ENCODE results near the gene PRDX5. TPM values are rescaled to one million over a fixed set of nuclear protein-coding genes. Genes with fewer than 3 reads are reported as not detected.
A peak's percentile ranks its signal among the peaks of the same experiment; 100 is the strongest.

Gene PRDX5
- total and polyA plus RNA-seq, 9 of the 15 experiments (the other 6 are each of a cell fraction or from before 2014, with no cell fraction given): 40.8 to 327 (median 204) TPM

DNA sequence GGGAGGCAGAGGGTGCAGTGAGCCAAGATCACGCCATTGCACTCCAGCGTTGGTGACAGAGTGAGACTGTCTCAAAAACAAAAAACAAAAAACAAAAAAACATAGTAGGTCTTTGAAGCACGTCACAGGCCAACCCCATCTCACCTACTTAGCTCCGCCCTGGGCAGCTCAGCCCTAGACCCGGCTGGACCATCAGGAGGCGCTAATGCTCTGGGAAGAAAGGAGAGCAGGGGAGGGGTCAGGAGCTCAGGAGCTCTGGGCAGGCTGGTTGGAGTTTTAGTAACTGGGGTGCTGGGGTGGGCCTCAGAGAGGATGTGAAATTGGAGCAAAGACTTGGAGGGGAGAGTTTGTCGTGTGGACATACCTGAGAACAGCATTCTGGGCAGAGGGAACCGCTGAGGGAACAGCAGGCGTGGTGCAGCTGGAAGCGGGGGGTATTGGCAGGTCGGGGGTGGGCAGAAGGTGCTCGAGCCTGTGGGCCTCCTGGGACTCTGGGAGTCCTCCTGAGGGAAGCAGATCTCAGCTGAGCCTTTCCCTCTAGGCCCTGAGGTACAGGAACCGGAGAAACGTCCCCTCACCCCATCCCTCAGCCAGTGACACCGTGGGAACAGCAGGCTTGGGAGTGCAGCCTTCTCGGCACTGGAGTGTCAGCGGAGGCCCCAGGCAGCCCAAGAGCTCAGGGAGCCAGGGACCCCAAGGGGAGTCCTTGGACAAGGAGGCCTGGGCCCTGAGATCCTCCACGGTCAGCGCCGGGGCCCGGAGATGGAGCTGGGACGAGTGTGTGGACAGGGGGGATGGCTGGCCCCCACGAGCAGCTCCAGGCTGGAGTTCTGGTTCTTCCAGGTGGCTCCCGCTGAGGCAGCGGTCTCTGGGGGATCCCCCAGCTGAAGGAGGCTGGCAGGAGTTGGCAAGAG, 38.8 kb downstream of the PRDX5 start (continued):
- TF ChIP-seq, protein P1, sequence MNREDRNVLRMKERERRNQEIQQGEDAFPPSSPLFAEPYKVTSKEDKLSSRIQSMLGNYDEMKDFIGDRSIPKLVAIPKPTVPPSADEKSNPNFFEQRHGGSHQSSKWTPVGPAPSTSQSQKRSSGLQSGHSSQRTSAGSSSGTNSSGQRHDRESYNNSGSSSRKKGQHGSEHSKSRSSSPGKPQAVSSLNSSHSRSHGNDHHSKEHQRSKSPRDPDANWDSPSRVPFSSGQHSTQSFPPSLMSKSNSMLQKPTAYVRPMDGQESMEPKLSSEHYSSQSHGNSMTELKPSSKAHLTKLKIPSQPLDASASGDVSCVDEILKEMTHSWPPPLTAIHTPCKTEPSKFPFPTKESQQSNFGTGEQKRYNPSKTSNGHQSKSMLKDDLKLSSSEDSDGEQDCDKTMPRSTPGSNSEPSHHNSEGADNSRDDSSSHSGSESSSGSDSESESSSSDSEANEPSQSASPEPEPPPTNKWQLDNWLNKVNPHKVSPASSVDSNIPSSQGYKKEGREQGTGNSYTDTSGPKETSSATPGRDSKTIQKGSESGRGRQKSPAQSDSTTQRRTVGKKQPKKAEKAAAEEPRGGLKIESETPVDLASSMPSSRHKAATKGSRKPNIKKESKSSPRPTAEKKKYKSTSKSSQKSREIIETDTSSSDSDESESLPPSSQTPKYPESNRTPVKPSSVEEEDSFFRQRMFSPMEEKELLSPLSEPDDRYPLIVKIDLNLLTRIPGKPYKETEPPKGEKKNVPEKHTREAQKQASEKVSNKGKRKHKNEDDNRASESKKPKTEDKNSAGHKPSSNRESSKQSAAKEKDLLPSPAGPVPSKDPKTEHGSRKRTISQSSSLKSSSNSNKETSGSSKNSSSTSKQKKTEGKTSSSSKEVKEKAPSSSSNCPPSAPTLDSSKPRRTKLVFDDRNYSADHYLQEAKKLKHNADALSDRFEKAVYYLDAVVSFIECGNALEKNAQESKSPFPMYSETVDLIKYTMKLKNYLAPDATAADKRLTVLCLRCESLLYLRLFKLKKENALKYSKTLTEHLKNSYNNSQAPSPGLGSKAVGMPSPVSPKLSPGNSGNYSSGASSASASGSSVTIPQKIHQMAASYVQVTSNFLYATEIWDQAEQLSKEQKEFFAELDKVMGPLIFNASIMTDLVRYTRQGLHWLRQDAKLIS (CRISPR knock-in tag; IDR thresholded peaks at IDR 0.05): 0 out of 2 replicates have a peak, but pooled peaks have one; percentile 29
- TF ChIP-seq ZNF785 (CRISPR knock-in tag; IDR thresholded peaks at IDR 0.05): no peak
- no peak for TF ChIP-seq ATF3 (IDR thresholded peaks at IDR 0.05)
- TF ChIP-seq ATF3 (CRISPR knock-in tag; conservative IDR thresholded peaks at IDR 0.05): no peak
- no peak for TF ChIP-seq HDAC6 (IDR thresholded peaks at IDR 0.05; ENCODE audit: low read depth, low read length)
- TF ChIP-seq, protein P2, sequence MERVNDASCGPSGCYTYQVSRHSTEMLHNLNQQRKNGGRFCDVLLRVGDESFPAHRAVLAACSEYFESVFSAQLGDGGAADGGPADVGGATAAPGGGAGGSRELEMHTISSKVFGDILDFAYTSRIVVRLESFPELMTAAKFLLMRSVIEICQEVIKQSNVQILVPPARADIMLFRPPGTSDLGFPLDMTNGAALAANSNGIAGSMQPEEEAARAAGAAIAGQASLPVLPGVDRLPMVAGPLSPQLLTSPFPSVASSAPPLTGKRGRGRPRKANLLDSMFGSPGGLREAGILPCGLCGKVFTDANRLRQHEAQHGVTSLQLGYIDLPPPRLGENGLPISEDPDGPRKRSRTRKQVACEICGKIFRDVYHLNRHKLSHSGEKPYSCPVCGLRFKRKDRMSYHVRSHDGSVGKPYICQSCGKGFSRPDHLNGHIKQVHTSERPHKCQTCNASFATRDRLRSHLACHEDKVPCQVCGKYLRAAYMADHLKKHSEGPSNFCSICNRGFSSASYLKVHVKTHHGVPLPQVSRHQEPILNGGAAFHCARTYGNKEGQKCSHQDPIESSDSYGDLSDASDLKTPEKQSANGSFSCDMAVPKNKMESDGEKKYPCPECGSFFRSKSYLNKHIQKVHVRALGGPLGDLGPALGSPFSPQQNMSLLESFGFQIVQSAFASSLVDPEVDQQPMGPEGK (CRISPR knock-in tag; IDR thresholded peaks at IDR 0.05; ENCODE audit: borderline replicate concordance): no peak
- peak; percentile 29; the same call in 1 of the 2 replicates for TF ChIP-seq RBFOX2 (IDR thresholded peaks at IDR 0.05; ENCODE audit: low read depth, low read length)
- no peak for TF ChIP-seq TEAD2 (tag; IDR thresholded peaks at IDR 0.05)
- no peak for TF ChIP-seq SLC30A9 (CRISPR knock-in tag; IDR thresholded peaks at IDR 0.05)
- no peak for TF ChIP-seq HEY1 (CRISPR knock-in tag; IDR thresholded peaks at IDR 0.05; ENCODE audit: borderline replicate concordance)
- TF ChIP-seq SMARCA5 (IDR thresholded peaks at IDR 0.05): no peak
- TF ChIP-seq, protein P3, sequence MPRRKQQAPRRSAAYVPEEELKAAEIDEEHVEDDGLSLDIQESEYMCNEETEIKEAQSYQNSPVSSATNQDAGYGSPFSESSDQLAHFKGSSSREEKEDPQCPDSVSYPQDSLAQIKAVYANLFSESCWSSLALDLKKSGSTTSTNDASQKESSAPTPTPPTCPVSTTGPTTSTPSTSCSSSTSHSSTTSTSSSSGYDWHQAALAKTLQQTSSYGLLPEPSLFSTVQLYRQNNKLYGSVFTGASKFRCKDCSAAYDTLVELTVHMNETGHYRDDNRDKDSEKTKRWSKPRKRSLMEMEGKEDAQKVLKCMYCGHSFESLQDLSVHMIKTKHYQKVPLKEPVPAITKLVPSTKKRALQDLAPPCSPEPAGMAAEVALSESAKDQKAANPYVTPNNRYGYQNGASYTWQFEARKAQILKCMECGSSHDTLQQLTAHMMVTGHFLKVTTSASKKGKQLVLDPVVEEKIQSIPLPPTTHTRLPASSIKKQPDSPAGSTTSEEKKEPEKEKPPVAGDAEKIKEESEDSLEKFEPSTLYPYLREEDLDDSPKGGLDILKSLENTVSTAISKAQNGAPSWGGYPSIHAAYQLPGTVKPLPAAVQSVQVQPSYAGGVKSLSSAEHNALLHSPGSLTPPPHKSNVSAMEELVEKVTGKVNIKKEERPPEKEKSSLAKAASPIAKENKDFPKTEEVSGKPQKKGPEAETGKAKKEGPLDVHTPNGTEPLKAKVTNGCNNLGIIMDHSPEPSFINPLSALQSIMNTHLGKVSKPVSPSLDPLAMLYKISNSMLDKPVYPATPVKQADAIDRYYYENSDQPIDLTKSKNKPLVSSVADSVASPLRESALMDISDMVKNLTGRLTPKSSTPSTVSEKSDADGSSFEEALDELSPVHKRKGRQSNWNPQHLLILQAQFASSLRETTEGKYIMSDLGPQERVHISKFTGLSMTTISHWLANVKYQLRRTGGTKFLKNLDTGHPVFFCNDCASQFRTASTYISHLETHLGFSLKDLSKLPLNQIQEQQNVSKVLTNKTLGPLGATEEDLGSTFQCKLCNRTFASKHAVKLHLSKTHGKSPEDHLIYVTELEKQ (CRISPR knock-in tag; IDR thresholded peaks at IDR 0.05): no peak
- no peak; the same call in 1 of the 2 replicates for TF ChIP-seq NFIC (IDR thresholded peaks at IDR 0.05)
- TF ChIP-seq HBP1 (CRISPR knock-in tag; IDR thresholded peaks at IDR 0.05): peak; percentile 10; the same call in 1 of the 2 replicates
- no peak; the same call in 1 of the 2 replicates for TF ChIP-seq SMARCE1 (IDR thresholded peaks at IDR 0.05)
